SK-N-SH treated with all-trans-retinoic acid at 6 μM for 48 hours (cell line): Measurements from ENCODE around the gene SNRPD3.

ENCODE experiments used
- ARNTL ChIP-seq: fragments of 450-650 bp; formaldehyde crosslinking; IDR thresholded peaks from 2 replicates; pipeline ENCODE4 v1.5.0; 2020; ENCODE audit warnings: low read depth, mild to moderate bottlenecking, moderate library complexity, borderline replicate concordance
- ESRRG ChIP-seq: fragments of 250-450 bp; sonication (Bioruptor Pico); IDR thresholded peaks from 2 replicates; pipeline ENCODE4 v1.6.1; 2021; ENCODE audit warnings: mild to moderate bottlenecking
- GLIS3 ChIP-seq: fragments of 250-450 bp; sonication (Bioruptor Pico); IDR thresholded peaks from 2 replicates; pipeline ENCODE4 v1.5.0; 2020; ENCODE audit warnings: mild to moderate bottlenecking, moderate library complexity
- PATZ1 ChIP-seq: fragments of 250-450 bp; sonication (Bioruptor Pico); IDR thresholded peaks from 2 replicates; pipeline ENCODE4 v1.8.0; 2020; ENCODE audit warnings: mild to moderate bottlenecking, moderate library complexity, borderline replicate concordance
- PPARA ChIP-seq: fragments of 250-450 bp; sonication (Bioruptor Pico); IDR thresholded peaks from 2 replicates; pipeline ENCODE4 v1.5.0; 2020; ENCODE audit warnings: mild to moderate bottlenecking, borderline replicate concordance
- SNAI2 ChIP-seq: fragments of 250-450 bp; sonication (Bioruptor Pico); IDR thresholded peaks from 2 replicates; pipeline ENCODE4 v1.5.0; 2020; ENCODE audit warnings: mild to moderate bottlenecking, moderate library complexity
- TOX ChIP-seq: fragments of 250-450 bp; sonication (Bioruptor Pico); IDR thresholded peaks from 2 replicates; pipeline ENCODE4 v1.8.0; 2021; ENCODE audit warnings: mild to moderate bottlenecking, moderate library complexity, borderline replicate concordance
- ZC3H10 ChIP-seq: fragments of 250-450 bp; sonication (Bioruptor Pico); IDR thresholded peaks from 2 replicates; pipeline ENCODE4 v1.5.1; 2021; ENCODE audit warnings: mild to moderate bottlenecking, moderate library complexity
- ZNF70 ChIP-seq: fragments of 450-650 bp; formaldehyde crosslinking; IDR thresholded peaks from 2 replicates; pipeline ENCODE4 v1.5.0; 2020; ENCODE audit warnings: mild to moderate bottlenecking, moderate library complexity

GRCh38 chr22:24576778-24577177 lies 21.0 kb downstream of the SNRPD3 start:
- TF ChIP-seq ZNF70: no peak
- TF ChIP-seq ARNTL (CRISPR knock-in tag): no peak
- no peak for TF ChIP-seq ZC3H10 (CRISPR knock-in tag)
- TF ChIP-seq TOX (CRISPR knock-in tag): no peak
- TF ChIP-seq ESRRG (CRISPR knock-in tag): no peak
- no peak for TF ChIP-seq SNAI2
- no peak for TF ChIP-seq PATZ1 (CRISPR knock-in tag)
- no peak for TF ChIP-seq GLIS3 (CRISPR knock-in tag)
- no peak for TF ChIP-seq PPARA (CRISPR knock-in tag)
